Endodermal cell (in vitro differentiated cells): ENCODE measurements around the gene NECTIN4. TPM values are rescaled to one million over a fixed set of nuclear protein-coding genes. Genes with fewer than 3 reads are reported as not detected.

Experiments used
- DNase-seq: peaks from one replicate; pipeline ENCODE4 v3.0.0-alpha.2; 2017
- H3K27ac ChIP-seq: 2 replicates; pipeline ENCODE4 v1.5.1; 2013; ENCODE audit warnings: mild to moderate bottlenecking, low read depth, low read length, moderate library complexity
- H3K27me3 ChIP-seq: 2 replicates; pipeline ENCODE4 v1.6.1; 2013; ENCODE audit warnings: mild to moderate bottlenecking, low read length, moderate library complexity; ENCODE audit not compliant: insufficient read depth, control insufficient read depth, poor library complexity, severe bottlenecking
- H3K36me3 ChIP-seq: 2 replicates; pipeline ENCODE4 v1.7.0; 2013; ENCODE audit warnings: mild to moderate bottlenecking, low read length, moderate library complexity; ENCODE audit not compliant: control insufficient read depth, insufficient read depth
- H3K4me1 ChIP-seq: one replicate; pipeline ENCODE4 v1.7.0; 2013; ENCODE audit warnings: low read length; ENCODE audit not compliant: control insufficient read depth, insufficient read depth
- H3K4me3 ChIP-seq: 2 replicates; pipeline ENCODE4 v1.5.1; 2013; ENCODE audit warnings: mild to moderate bottlenecking, low read length, moderate library complexity
- H3K9ac ChIP-seq: 2 replicates; pipeline ENCODE4 v1.6.1; 2013; ENCODE audit warnings: mild to moderate bottlenecking, low read length, moderate library complexity; ENCODE audit not compliant: poor library complexity, severe bottlenecking; ENCODE audit errors: extremely low read depth
- H3K9me3 ChIP-seq: 2 replicates; pipeline ENCODE4 v1.6.1; 2013; ENCODE audit warnings: mild to moderate bottlenecking, low read length, moderate library complexity; ENCODE audit not compliant: control insufficient read depth
- H3K27ac Mint-ChIP-seq: 2 replicates; pipeline ENCODE4 v1.8.0; 2020; ENCODE audit warnings: mixed read lengths
- H3K27me3 Mint-ChIP-seq: 2 replicates; pipeline ENCODE4 v1.8.0; 2021; ENCODE audit warnings: mild to moderate bottlenecking, mixed read lengths; ENCODE audit not compliant: insufficient read depth
- H3K36me3 Mint-ChIP-seq: 2 replicates; pipeline ENCODE4 v1.8.0; 2020; ENCODE audit warnings: low read depth, mixed read lengths
- H3K4me1 Mint-ChIP-seq: 2 replicates; pipeline ENCODE4 v1.8.0; 2020; ENCODE audit warnings: mixed read lengths
- H3K4me3 Mint-ChIP-seq: 2 replicates; pipeline ENCODE4 v1.8.0; 2020; ENCODE audit warnings: mild to moderate bottlenecking, moderate library complexity, mixed read lengths
- H3K9me3 Mint-ChIP-seq: 2 replicates; pipeline ENCODE4 v1.8.0; 2020; ENCODE audit warnings: mild to moderate bottlenecking, mixed read lengths
- WGBS, 2 experiments: methylation state at CpG; one replicate each; pipeline versions ENCODE4 v1.1.5 to v1.1.7; 2013; ENCODE audit warnings: missing lambda C conversion rate in 2 of 2, mixed read lengths in 1 of 2; ENCODE audit not compliant: insufficient coverage in 1 of 2, insufficient read length in 1 of 2; 5-methylcytosine and 5-hydroxymethylcytosine counted together
- total RNA-seq, 2 donors: library from RNA; stranded (reverse); fragmentation: NEBNext Ultra II Directional in 1 of 2; extraction: Animal tissue kit (Norgen Biotek cat#: 25700) in 1 of 2; gene quantifications; 2 replicates in 1 of 2; 3 replicates in 1 of 2; pipeline ENCODE4 v1.2.1, GENCODE V29; 2021
- TF ChIP-seq, protein P1 (sequence below): fragments of 200-600 bp; sonication (generic); conservative IDR thresholded peaks from 2 replicates; pipeline ENCODE4 v1.5.0; 2021; ENCODE audit warnings: antibody characterized with exemption, mild to moderate bottlenecking

Gene NECTIN4
- total RNA-seq, 2 donors from 2014 or later = not detected

DNA sequence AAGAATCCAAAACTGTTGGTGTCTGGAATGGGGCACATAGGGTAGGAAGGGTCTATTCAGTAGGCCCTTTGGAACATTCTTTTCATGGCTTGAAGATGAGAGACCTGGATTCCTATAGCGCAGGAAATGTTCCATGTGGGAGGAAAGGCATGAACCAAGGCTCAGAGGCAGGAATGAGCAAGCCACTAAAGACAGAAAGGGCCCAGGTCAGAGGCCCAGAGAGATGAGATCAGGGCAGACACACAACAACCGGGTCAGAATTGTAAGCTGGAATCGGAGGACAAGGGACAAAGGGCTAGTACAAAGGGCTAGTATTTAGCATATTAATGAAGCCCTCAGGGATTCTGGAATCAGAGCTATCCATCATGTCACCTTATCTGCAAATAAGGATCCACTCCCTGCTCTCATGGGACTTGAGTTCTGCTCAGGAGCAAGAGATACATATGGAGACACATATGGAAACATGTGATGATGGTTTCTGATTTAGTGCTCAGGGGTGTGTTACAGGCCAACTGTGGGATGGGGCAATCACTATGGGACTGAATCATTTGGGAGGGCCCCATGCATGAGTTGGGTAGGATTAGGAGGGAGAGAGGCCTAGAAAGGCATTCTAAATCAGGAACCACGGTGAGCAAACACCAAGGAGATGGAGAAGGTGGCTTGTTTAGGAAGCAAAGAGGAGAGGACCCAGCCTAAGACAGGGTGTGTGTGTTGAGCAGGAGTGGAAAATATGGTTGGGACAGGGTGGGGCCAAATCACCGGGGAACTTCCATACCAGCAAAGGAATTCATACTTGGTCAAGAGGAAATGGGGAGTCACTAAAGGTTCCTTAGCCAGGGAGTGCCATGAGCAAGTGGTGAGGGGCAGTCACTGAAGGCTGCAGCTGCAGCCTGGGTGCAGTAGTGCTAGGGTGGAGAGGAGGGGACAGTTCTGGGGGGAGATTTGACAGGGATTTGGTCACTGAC is 8.6 kb downstream of the NECTIN4 start:
- Mint-ChIP-seq H3K4me3 (no peak overlapping the region), H3K27me3 (peaks cover 3% of the 10 kb centered on the region), H3K36me3 (no peaks in the 10 kb centered on the region), H3K27ac (no peak overlapping the region), H3K4me1 (peaks cover 23% of the 10 kb centered on the region), H3K9me3 (no peaks in the 10 kb centered on the region)
- TF ChIP-seq, protein P1, sequence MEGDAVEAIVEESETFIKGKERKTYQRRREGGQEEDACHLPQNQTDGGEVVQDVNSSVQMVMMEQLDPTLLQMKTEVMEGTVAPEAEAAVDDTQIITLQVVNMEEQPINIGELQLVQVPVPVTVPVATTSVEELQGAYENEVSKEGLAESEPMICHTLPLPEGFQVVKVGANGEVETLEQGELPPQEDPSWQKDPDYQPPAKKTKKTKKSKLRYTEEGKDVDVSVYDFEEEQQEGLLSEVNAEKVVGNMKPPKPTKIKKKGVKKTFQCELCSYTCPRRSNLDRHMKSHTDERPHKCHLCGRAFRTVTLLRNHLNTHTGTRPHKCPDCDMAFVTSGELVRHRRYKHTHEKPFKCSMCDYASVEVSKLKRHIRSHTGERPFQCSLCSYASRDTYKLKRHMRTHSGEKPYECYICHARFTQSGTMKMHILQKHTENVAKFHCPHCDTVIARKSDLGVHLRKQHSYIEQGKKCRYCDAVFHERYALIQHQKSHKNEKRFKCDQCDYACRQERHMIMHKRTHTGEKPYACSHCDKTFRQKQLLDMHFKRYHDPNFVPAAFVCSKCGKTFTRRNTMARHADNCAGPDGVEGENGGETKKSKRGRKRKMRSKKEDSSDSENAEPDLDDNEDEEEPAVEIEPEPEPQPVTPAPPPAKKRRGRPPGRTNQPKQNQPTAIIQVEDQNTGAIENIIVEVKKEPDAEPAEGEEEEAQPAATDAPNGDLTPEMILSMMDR = no peak
- Histone ChIP-seq H3K9me3 (no peaks in the 10 kb centered on the region), H3K36me3 (no peaks in the 10 kb centered on the region), H3K4me1 (peaks cover 6% of the 10 kb centered on the region), H3K27ac (peak overlapping the region; percentile 67), H3K27me3 (no peaks in the 10 kb centered on the region), H3K4me3 (no peak overlapping the region), H3K9ac (no peak overlapping the region)
- DNase-seq = no peak
- 72 to 84% methylated on average over 5 of the region's 5 CpGs for WGBS, 2 experiments

DNA sequence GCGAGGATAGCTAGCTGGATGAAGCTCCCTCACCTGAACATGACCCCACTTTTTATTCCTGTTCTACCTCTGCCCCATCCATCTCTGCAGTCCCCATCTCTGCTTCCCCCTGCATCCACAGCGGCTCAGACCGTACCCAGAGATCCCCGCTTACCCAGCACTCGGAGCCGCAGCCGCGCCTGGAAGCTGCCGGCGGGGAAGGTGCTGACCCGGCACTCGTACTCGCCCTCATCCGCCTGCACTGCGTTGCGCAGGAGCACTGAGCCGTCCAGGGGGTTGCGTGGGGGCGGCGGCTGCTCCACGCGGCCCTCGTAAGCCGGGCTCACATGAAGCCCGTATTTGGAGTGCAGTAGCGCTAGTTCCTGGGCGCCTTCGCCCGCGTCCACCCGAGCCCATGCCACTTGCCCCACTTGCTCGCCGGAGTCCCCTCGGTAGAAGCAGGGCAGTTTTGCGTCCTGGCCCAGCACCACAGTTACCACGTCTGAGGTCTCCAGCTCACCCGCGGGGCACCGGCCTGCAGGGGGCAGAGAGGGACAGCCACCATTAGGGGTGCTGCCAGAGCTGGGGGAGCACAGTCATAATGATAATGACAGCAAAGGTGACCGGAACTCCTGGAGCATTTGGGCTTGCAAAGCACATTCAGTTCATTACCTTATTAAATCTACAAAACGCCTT is 9.8 kb downstream of the NECTIN4 start:
- H3K27ac ChIP-seq = no peak overlapping the region
- H3K27me3 ChIP-seq = no peaks in the 10 kb centered on the region
- Mint-ChIP-seq H3K27me3 (peaks cover 3% of the 10 kb centered on the region), H3K27ac (no peak overlapping the region), H3K4me1 (peaks cover 12% of the 10 kb centered on the region), H3K4me3 (no peak overlapping the region), H3K36me3 (no peaks in the 10 kb centered on the region), H3K9me3 (no peaks in the 10 kb centered on the region)
- H3K9me3 ChIP-seq = no peaks in the 10 kb centered on the region
- DNase-seq = no peak
- TF ChIP-seq, protein P1 = peak; percentile 40
- H3K4me3 ChIP-seq = no peak overlapping the region
- 92 to 93% methylated on average over 35 to 41 of the region's 41 CpGs for WGBS, 2 experiments
- H3K36me3 ChIP-seq = no peaks in the 10 kb centered on the region
- no peaks in the 10 kb centered on the region for H3K4me1 ChIP-seq
- no peak overlapping the region for H3K9ac ChIP-seq

DNA sequence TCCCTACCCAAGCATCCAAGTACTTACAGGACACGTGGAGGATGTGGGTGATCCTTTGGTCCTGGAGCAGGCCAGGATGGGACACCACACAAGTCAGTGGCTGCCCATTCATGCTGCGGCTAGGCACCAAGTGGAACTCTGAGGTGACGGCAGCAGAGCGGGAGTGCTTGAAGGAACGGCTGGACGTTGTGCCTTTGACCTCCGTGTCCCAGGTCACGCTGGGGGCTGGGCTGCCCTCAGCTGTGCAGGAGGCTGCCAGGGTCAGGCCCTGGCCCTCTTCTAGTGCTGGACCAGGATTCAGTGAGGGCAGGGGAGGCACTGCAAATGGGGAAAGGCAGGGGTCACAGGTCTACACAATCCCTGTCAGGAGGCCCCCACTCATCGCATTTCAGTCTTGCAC is 11.9 kb downstream of the NECTIN4 start:
- H3K27ac ChIP-seq = no peak overlapping the region
- no peaks in the 10 kb centered on the region for H3K36me3 ChIP-seq
- TF ChIP-seq, protein P1 = no peak
- whole genome bisulfite sequencing, 2 experiments = 82 to 92% methylated on average over 3 to 9 of the region's 9 CpGs
- no peaks in the 10 kb centered on the region for H3K9me3 ChIP-seq
- H3K4me1 ChIP-seq = no peaks in the 10 kb centered on the region
- Mint-ChIP-seq H3K9me3 (no peaks in the 10 kb centered on the region), H3K4me3 (no peak overlapping the region), H3K27ac (no peak overlapping the region), H3K27me3 (peaks cover 3% of the 10 kb centered on the region), H3K36me3 (no peaks in the 10 kb centered on the region), H3K4me1 (peaks cover 8% of the 10 kb centered on the region)
- no peaks in the 10 kb centered on the region for H3K27me3 ChIP-seq
- no peak for DNase-seq
- no peak overlapping the region for H3K9ac ChIP-seq
- H3K4me3 ChIP-seq = no peak overlapping the region
